ENCODE data around the gene CWC25. TPM values are rescaled to one million over a fixed set of nuclear protein-coding genes. Genes with fewer than 3 reads are reported as not detected.

The CWC25 gene
- total RNA-seq = 10 to 100 TPM; 15.2 to 49.6 (median 30.5) TPM

DNA sequence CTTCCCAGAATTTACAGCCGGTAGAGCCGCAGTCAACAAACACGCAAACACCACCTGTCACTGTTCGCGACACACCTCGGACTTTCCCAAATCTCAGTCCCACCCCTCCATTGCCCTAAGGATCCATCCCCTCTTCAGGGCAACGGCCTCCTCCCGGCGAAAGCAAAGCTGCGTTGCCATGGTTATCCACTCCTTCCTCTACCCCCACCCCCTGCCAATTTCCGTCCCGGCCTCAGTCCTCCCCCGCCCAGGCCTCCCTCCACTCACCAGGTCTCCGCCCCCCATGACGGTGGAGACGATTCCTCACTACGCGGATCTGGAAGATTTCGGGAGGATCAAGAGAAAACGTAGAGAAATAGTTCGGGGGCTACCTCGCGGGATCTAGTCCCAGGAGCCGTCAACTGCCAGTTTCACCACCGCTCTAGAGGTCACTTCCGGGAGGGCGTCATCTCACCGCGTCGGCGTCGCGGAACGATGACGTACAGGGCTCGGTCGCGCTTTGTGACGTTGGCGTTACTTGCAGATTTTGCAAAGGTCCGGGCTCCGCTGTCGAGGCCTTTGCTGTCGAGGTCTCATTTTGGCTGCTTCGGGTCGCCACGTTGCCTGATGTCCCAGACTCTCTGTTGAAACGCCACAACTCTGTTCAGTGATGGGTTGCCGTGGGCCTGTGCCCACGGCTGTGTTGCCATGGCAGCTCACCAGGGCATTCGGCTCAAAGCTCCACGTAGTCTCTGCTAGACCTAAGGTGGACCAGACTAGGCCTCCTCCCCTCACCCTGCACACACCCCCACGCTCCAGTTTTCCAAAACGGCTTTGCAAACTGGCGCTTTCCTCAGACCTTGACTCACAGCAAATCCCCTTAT, at the start of gene CWC25:
Gene CWC25, minus strand, starts transcription at position 423 of the 863 bp plus-strand sequence. Its CDS starts 138 bp downstream, at position 285.
- DNase-seq (ENCODE audit: low spot score) (peak; percentile 96), ATAC-seq (ENCODE audit: low FRiP score) (peak; percentile 93)
- TF ChIP-seq, protein P1, sequence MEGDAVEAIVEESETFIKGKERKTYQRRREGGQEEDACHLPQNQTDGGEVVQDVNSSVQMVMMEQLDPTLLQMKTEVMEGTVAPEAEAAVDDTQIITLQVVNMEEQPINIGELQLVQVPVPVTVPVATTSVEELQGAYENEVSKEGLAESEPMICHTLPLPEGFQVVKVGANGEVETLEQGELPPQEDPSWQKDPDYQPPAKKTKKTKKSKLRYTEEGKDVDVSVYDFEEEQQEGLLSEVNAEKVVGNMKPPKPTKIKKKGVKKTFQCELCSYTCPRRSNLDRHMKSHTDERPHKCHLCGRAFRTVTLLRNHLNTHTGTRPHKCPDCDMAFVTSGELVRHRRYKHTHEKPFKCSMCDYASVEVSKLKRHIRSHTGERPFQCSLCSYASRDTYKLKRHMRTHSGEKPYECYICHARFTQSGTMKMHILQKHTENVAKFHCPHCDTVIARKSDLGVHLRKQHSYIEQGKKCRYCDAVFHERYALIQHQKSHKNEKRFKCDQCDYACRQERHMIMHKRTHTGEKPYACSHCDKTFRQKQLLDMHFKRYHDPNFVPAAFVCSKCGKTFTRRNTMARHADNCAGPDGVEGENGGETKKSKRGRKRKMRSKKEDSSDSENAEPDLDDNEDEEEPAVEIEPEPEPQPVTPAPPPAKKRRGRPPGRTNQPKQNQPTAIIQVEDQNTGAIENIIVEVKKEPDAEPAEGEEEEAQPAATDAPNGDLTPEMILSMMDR (IDR thresholded peaks at IDR 0.05) = no peak

DNA sequence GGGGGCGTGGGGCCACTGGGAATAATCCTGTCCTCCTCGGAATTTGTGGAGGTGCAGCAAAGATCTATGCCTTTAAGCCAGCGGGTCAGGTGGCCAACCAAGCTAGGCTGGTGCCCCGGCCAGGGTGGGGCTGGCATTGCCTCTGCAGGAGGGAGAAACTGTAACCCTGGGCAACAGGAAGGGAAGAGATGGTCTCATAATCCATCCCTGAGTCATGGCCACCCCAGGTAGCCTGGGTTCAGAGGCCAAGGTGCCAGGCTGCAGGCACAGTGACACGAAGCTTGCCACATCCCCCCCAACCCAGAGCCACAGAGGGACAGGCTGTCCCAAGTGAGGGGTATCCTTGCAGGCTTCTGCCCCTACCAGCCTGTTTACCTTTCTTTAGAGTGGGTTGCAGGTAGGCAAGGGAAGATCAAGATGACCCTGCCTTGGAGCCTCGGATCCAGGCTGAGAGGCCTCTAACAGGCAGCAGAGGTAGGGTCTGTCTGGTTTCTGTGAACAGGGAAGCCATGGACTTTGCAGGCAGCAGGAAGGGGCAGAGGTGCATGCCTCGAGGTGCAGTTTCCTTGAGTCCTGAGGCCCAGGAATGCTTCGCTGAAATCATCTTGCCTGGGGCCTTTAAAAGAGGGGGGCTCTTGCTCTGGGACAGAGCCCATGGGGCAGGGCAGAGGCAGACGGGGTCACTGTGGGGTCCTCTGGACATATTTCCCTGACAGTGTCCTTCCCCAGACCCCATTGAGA, 48.7 kb upstream of the CWC25 start:
- no peak for DNase-seq (ENCODE audit: low spot score)
- TF ChIP-seq, protein P1 (IDR thresholded peaks at IDR 0.05) = no peak
- ATAC-seq (ENCODE audit: low FRiP score) = no peak

DNA sequence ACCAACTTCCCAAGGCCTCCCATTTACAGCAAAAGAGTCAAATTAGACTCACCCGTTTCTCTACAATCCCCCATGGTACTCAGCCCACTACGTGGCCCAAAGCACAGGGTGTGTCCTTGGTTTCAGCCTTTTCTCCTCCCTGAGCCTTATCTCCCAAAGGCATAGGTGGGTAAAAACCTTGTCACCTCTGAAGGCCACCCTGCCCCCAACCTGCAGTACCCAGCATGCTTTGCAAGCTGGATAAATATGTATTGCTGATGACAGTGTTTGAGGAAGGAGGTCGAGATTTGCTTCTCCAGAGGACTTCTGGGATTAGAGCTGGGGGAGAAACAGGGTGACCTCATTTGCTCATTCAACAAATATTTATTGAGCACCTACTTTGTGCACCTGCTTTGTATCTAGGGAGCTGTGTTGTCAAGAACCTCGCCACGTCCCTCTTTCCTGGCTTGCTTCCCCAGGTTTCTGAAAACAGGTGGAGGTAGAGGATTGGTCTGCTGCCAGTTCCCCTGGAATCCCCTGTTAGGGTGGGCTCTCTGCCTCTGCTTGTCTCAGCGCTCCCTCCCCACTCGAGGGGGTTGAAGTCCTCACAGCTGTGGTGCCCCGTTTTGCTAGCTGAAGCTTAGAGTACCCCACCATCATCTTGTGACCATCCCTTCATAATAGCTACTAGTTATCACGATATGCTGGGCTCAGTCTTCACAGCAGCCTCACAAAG, 47.7 kb upstream of the CWC25 start:
- TF ChIP-seq, protein P1 (IDR thresholded peaks at IDR 0.05) = no peak
- ATAC-seq (ENCODE audit: low FRiP score) (no peak), DNase-seq (ENCODE audit: low spot score) (no peak)

DNA sequence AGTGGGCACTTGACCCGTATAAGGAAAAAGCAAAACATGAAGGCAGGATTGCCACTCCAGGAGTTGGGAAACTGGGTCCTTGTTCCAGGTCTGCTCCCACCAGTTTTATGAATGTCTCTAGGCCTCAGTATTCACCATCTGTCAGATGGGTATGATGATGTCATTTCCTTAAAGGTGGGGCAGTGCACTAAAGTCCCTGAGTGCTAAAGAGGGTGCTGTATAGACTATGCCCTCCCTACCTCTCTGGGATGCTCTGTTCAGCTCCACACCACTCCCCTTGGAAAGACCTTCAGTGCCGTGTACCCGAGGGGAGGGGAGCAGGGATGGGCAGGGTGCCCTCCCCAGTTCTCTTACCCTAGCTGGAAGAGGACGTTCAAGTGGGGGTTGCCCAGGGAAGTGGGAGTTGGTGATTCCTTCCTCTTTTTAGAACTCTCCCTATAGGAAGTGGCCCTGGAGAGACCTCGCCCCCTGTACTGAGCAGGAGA, 46.9 kb upstream of the CWC25 start:
- TF ChIP-seq, protein P1 (IDR thresholded peaks at IDR 0.05) = no peak
- ATAC-seq (ENCODE audit: low FRiP score) (no peak), DNase-seq (ENCODE audit: low spot score) (no peak)

DNA sequence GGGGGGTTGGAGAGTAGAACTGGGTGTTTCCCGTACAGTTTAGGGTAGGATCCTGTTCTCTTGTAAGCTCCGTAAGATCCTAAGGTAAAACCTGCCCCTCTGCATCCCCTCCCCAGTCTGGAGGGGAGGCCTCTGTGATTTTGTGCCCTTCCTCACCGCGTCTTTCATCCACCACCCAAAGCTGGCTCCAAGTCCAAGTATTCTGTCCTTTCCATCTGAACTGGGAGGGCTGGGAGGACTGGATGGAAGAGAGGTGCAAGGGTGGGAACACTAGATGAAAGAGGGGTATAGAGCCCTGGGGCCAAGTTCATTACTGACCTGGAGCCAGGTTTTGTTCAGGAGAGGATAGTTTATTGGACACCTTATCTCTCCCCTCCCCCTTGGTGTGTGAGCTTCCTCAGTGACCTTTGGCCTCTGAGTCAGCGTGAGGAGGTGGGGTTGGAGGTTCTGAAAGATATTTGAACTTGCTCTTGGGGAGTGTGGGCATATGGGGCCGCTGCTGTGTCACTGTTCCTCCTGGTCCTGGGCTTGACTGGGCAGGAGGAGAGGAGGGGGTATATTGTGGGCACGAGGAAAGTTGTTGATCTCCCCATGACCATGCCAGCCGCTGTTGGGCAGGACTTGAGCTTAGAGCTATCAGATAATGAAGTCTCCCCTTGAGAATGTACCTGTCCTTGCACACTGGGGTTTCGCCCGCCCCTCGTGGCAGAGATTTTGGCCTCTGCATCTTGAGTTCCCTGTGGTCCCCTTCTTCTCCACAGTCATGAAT, 46.3 kb upstream of the CWC25 start:
- peak; percentile 75 for DNase-seq (ENCODE audit: low spot score)
- ATAC-seq (ENCODE audit: low FRiP score) = peak; percentile 31
- TF ChIP-seq, protein P1 (IDR thresholded peaks at IDR 0.05) = no peak

Data from omental fat pad (tissue), 4 donors.